HuH-7 (cell line): ENCODE results near the gene FHIP1B.

ENCODE experiments used
- DNase-seq: peaks from one replicate; pipeline ENCODE4 v3.0.0; 2011; ENCODE audit warnings: low spot score

Gene FHIP1B

DNA sequence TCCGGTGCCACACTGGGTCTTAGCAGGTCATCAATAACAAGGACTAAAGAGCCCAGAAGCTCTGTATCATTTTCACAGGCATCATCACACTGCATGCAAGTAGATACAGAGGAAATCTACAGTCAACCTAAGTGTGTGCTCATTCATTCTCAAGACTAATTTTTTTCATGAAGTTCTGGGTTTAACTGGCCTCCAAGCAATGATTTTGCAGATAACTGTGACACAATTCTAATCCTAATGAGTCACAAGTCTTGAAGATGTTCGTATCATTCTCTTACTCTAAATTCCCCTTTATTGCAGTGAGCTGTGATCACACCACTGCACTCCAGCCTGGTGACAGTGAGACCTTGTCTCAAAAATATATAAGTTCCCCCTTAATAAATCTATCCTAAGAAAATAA is 33.0 kb downstream of the FHIP1B start:
- no peak for DNase-seq

DNA sequence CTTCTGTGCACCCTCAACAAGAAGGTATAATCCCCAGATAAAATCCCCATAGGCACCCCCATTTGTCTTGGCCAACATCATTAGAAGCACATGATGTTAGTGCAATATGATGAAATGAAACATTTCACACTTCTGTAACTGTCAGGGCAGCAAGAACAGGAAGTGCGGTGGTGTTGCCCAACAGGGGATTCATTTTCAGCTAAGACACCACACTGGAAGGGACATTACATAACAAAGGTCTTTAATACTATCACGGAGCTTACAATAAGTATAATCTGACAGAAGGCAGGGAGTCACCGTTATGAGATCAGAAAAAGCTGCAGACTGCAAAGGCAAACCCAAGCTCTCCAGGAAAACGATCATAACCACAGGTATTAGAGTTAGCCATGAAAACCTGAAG is 33.5 kb downstream of the FHIP1B start:
- DNase-seq: no peak

DNA sequence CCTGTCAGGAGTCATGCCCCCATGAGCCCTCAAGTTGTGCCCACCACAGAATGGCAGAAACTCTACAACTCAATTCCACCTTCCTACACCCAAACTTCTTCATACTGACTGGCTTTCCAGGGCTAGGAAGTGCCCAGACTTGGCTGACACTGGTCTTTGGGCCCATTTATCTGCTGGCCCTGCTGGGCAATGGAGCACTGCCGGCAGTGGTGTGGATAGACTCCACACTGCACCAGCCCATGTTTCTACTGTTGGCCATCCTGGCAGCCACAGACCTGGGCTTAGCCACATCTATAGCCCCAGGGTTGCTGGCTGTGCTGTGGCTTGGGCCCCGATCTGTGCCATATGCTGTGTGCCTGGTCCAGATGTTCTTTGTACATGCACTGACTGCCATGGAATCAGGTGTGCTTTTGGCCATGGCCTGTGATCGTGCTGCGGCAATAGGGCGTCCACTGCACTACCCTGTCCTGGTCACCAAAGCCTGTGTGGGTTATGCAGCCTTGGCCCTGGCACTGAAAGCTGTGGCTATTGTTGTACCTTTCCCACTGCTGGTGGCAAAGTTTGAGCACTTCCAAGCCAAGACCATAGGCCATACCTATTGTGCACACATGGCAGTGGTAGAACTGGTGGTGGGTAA is 35.1 kb downstream of the FHIP1B start, which contains the start of gene OR52W1:
TSS of gene OR52W1 (plus strand) at position 51 of the 637 bp plus-strand sequence. CDS start at position 51, 0 bp downstream.
- DNase-seq: no peak

DNA sequence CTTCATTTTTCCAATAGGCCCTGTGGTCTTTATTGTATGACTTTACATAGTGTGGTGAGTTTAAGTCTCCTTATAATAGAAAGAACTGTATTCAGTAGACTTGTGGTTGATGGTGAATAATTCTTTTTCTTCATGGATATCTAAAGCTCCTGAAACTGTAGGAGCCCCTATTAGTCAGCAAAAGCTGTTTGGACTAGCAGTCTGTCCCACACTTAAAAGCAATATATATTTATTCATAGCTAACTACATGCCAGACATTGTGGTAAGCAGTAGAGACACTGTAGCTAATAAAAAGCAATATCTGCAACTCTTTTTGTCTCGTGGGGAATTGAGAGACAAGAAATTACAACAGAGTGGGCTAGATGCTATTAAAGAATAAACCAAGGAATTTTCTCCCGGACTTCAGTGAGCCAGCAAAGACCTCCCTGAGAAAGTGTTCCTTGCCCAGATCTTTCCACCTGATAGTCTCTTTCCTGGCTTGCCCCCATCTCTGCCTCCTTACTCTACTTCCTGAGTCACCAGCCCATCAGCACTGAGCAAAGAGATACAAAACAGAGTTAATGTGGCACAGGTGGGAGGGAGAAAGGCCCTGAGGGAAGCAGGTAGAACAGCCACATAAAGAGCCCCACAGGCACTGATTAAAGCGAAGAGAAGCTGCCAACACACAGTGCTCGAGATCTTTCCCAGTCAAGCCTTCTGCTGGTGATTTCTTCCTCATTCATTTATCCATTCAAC is 36.8 kb downstream of the FHIP1B start:
- no peak for DNase-seq

DNA sequence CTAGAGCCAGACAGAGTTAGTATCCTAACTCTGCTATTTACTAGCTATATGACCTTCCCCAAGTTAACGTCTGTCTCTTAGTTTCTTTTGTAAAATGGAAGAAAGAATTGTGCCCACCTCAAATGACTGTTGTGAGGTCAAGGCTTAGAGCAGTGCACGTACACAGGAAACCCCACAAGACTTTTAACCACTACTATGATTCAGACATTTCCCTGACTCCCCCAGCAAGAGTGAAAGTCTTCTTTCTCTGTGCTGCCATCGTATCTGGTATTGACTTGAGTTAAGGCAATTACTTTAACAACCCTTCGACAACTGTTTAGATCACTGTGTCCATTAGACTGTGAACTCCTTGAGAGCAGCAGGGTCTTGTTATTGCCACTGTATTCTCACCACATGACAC is 38.0 kb downstream of the FHIP1B start:
- DNase-seq: no peak

DNA sequence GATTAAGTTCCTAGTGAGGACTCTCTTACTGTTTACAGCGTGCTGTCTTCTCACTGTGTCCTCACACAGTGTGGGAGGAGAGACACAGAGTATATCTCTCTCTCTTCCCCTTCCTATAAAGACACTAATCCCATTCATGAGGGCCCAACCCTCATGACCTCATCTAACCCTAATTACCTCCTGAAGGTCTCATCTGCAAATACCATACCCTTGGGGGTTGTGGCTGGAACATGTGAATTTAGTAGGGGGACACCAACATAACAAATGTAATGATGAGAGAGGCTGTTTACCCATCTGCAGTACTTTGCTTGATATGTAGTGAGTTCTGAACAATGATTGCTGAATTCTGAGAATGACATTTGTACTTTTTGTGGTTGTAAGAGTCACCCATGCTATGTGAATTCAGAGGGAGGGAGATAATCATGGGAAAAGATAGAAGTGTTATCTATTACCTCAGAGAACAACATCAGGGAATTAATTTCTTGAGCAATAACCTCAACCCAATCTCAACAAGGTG is 40.3 kb downstream of the FHIP1B start:
- no peak for DNase-seq

DNA sequence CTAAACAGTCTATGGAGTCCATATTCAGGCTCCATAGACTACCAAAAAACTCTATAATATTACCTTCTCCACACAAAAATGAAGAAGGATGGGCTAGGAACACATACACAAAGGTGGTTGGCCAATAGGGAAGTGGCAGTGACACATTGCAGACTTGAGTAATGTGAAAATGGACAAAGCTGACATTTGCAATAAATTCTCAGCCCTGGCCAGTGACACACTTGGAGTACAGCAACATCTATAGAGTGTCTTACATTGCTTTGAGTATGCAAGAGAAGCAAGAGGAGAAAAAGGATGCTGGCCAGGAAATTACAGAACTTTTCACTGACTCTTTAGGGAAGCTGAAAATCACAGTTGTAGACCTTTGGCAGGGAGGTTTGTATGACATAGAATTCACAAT is 42.7 kb downstream of the FHIP1B start:
- DNase-seq: no peak

DNA sequence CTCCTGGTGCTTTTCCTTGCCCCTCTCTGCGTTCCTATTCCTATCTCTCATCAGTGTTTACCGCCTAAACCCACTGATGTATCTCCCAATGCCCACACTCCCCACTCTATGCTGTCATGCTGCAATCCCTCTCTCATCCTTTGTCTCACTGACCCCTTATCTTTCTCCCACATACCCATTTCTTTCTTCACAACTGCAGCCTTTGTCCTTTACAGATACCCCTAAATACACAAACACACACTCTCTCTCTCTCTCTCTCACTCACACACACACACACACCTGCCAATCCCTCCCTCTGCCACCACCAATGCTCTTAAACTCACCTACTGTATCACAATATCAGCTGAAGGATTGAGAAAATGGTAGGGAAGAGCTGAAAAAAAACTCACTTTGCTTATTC is 59.0 kb downstream of the FHIP1B start:
- no peak for DNase-seq

DNA sequence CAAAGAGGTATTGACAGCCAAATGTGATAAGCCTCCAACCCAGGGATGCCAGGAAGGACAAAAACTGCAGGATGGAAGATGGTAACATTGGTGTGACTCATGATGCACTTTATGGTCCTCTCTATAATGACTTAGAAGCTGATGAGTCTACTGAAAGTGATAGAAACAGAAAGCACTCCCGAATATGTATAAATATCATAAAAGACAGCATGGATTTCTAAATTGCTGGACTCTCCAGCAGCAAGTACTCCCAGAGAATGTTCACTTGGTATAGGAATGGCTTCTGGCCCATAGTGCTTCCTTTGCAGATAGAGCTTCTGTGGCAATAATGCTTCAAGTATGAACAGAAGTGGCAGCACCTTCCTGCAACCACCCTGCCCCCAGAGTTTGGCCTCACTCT is 64.2 kb downstream of the FHIP1B start, which contains the start of gene OR52B2:
TSS of gene OR52B2 (minus strand) at position 101 of the 400 bp plus-strand sequence. CDS start at position 101, 0 bp downstream.
- DNase-seq: no peak
